Measurements from ENCODE around the gene IFIT1B.
"Not testable (repeated sequence)": the region's sequence is repeated elsewhere in the genome, so short reads cannot be mapped to it uniquely, and the experiment has no call there.

The IFIT1B gene

DNA sequence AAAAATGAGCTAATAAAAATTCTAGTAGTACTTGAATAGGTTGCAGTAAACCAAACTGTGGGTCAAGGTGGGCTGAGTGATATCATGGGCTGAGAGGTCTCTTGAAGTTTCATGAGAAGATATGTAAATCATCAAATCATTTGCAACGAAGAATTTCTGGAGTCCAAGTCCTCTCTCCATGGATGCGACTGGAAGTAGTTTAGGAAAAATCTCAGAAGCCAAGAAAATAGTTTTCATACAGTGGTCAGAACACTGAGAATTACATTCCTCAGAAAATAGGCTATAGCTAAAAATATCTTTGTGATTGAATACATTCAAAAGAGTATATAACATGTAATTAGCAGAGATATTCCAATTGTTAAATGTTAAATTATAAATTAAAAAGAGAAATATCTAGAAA, 10.9 kb downstream of the IFIT1B start:
- no peak for DNase-seq

GRCh38 chr10:89389254-89389653, 11.4 kb downstream of the IFIT1B start:
- DNase-seq, result peak; percentile 64

DNA sequence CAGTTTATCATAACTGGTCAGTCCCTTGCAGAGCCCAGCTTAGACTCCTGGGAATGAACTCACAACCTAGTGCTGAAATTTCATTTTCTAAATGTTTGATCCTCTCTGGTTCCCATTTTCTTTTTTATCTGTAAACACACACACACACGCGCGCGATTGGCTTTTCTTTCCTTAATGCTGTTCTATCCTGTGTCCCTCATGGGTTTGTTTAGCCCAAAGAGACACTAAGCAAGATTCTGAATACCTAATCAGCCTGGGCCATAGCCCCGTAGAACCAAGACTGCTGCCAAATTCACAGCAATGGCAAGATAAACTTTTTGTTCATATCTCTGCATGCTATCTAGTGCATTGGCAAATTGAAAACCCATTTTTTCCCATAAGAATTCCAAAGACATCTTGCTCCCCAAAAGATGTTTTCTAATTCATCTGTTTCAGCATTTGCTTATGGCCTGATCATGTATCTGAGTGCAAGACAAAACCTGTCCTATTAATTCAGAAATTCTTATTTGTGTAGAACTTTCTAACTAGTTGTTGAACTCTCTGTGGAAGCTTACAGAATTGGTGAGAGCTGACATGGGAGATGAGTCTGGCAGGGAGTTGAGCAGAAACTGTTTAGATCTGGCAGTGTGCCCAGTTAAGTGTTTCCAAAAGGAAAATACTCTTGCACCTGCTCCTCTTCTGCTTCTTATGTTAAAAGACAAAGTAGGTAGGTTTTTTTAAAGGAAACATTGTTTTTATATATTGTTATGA, 12.8 kb downstream of the IFIT1B start:
- DNase-seq, result peak; percentile 38

- DNase-seq, result not testable (repeated sequence)
Measured at GRCh38 chr10:89391226-89391576, 13.3 kb downstream of the IFIT1B start.

GRCh38 chr10:89391907-89392756, 14.3 kb downstream of the IFIT1B start, which contains the start of gene IFIT1:
Gene IFIT1, plus strand, starts transcription at chr10:89392623. Its CDS starts 90 bp downstream, at chr10:89392713.
- DNase-seq, result peak; percentile 86

GRCh38 chr10:89392974-89393373, 15.1 kb downstream of the IFIT1B start:
- peak; percentile 51 for DNase-seq

GRCh38 chr10:89393898-89394297, 16.0 kb downstream of the IFIT1B start:
- no peak for DNase-seq

- no peak for DNase-seq
Measured at GRCh38 chr10:89395141-89395540, 17.3 kb downstream of the IFIT1B start.

GRCh38 chr10:89398003-89398749, 20.3 kb downstream of the IFIT1B start:
- no peak for DNase-seq

DNA sequence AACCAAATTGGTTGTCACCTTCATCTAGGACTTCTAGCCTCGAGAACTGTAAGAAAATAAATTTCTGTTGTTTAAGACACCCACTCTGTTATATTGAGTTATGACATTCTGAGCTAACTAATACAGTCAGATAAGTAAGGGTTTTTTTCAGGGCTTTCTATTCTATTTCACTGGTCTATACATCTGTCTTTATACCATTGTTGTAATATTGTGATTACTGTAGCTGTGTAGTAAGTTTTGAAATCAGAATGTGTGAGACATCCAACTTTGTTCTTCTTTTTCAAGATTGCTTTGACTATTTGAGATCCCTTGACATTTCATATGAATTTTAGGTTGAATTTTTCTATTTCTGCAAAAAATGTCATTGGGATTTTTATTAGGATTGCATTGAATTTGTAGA, 22.1 kb downstream of the IFIT1B start:
- DNase-seq, result no peak

- no peak for DNase-seq
Measured at GRCh38 chr10:89403043-89403442, 25.2 kb downstream of the IFIT1B start.

DNA sequence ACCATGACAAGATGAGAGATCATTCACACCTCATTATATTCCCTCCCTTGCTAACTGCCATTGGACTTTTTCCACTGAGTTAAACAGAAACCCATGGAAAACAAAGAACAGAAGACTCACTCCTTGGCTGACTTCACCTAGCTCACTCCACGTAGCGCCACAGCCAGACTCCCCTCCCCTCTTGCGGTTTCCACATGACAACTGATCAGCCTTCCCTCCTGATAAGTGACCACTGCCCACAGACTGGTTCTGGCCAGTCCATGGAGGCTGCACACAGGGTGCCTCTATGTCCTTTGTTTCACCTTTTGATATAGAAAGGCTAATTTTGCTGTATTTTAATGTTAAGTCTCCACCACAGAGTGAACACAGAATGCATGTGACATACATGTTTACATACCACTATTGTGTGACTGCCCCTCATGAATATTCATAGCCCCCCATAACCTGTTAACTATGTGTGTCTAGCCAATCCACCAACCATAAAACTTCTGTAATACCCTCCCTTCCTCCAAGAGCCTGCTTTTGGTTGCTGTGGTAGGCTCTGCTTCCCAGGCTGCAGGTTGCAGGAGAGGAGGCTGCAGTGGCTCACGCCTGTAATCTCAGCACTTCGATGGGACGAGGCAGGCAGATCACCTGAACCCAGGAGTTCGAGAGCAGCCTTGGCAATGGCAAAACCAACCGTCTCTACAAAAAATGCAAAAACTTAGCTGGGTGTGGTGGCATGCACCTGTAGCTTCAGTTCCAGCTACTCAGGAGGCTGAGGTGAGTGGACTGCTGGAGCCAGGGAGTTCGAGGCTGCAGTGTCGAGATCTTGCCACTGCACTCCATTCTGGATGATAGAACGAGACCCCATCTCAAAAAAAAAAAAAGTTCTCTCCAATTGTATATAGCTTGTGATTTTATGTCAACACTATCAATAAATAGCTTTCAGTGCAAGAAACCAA, 26.5 kb downstream of the IFIT1B start:
- no peak for DNase-seq

DNA sequence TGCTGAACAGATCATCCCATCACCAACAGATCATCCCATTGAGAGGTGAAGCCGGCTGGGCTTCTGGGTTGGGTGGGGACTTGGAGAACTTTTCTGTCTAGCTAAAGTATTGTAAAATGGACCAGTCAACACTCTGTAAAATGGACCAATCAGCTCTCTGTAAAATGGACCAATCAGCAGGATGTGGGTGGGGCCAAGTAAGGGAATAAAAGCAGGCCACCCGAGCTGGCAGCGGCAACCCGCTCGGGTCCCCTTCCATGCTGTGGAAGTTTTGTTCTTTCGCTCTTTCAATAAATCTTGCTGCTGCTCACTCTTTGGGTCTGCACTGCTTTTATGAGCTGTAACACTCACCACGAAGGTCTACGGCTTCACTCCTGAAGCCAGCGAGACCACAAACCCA, 28.3 kb downstream of the IFIT1B start:
- not testable (repeated sequence) for DNase-seq

DNA sequence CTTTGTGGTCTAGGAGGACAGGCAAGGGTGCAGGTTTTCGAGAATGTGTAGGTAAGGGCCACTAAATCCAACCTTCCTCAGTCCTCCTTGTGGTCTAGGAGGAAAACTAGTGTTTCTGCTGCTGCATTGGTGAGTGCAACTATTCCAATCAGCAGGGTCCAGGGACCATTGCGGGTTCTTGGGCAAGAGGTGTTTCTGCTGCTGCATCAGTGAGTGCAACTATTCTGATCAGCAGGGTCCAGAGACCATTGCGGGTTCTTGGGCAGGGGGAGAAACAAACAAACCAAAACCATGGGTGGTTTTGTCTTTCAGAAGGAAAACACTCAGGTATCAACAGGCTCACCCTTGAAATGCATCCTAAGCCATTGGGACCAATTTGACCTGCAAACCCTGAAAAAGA, 29.9 kb downstream of the IFIT1B start:
- not testable (repeated sequence) for DNase-seq

DNA sequence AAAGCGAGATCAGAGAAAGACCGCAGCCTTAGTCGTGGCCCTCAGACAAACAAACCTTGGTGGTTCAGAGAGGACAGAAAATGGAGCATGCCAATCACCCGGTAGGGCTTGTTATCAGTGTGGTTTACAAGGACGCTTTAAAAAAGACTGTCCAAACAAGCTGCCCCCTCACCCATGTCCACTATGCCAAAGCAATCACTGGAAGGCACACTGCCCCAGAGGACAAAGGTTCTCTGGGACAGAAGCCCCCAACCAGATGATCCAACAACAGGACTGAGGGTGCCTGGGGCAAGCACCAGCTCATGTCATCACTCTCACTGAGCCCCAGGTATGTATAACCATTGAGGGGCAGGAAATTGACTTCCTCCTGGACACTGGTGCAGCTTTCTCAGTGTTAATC, 31.4 kb downstream of the IFIT1B start:
- not testable (repeated sequence) for DNase-seq

GRCh38 chr10:89410551-89410950, 32.7 kb downstream of the IFIT1B start:
- not testable (repeated sequence) for DNase-seq

DNA sequence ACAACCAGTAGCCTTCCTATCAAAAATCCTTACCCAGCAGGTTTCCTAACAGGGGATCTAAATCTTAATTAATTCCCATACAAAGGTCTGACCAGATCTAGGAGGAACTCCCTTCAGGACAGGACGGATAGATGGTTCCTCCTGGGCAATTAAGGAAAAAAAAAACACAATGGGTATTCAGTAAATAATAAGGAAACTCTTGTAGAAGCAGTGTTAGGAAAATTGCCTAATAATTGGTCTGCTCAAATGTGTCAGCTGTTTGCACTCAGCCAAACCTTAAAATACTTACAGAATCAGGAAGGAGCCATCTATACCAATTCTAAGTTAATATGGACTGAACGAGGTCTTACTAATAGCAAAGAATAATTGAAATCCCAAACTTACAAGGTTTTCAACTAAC, 33.3 kb downstream of the IFIT1B start:
- DNase-seq, result not testable (repeated sequence)

DNA sequence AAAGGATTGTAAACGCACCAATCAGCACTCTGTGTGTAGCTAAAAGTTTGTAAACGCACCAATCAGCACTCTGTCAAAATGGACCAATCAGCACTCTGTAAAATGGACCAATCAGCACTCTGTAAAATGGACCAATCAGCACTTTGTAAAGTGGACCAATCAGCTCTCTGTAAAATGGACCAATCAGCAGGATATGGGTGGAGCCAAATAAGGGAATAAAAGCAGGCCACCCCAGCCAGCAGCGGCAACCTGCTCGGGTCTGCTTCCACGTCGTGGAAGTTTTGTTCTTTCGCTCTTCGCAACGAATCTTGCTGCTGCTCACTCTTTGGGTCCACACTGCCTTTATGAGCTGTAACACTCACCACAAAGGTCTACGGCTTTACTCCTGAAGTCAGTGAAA, 34.4 kb downstream of the IFIT1B start:
- DNase-seq, result not testable (repeated sequence)

GRCh38 chr10:89413398-89413912, 35.6 kb downstream of the IFIT1B start:
- no peak for DNase-seq

DNA sequence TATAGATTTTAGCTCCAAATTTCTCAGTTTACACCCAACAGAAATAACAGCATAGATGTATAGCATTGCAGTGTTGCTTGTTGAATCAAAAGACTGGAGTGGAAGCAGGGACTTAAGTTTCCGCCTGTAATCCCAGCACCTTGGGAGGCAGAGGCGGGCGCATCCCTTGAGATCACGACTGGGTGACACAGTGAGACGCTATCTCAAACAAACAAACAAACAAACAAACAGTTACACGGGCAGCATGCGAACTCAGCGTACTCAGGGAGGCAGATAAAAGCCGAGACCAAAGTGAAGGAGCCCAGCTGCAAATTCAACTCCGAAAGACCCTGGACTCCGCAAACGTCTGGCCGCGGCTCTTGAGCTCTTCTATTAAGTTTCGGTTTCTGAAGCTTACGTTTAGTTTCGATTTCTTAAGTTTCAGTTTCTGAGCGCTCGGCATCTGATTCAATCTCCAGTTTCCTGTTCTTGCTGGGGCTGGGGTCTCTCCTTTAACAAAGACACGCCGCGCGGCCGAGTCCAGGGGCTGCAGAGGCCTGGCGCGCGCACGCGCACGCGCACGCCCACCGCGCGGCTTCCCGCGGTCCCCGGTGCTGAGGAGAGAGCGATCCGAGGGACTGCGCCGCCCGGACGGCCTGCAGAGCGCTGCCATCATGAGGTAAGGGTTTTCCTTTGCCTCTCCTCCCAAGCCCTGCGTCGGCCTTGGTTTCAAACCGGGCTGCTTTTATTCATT, 36.5 kb downstream of the IFIT1B start, which contains the start of gene IFIT5:
Gene IFIT5, plus strand, starts transcription at position 423 of the 733 bp plus-strand sequence. Its CDS starts 231 bp downstream, at position 654.
- DNase-seq, result peak; percentile 89
